Right lobe of liver (tissue), 6 donors: ENCODE measurements around the gene DHRS4. TPM values are rescaled to one million over a fixed set of nuclear protein-coding genes. Genes with fewer than 3 reads are reported as not detected.
A peak's percentile ranks its signal among the peaks of the same experiment; 100 is the strongest.

Source experiments
- ATAC-seq, 4 donors: fragments of 200-7000 bp; cut with Tn5 transposase; one replicate each; pipeline ENCODE4 v1.9.1; 2020; ENCODE audit warnings: mild to moderate bottlenecking in 4 of 4, moderate library complexity in 4 of 4
- DNase-seq, 3 donors: peaks; one replicate each; pipeline ENCODE4 v3.0.0-alpha.2; 2020
- H3K27ac ChIP-seq, 3 donors: fragments of 200-600 bp; one replicate each; pipeline ENCODE4 v1.8.0; 2022
- H3K27me3 ChIP-seq, 2 donors: fragments of 200-600 bp; one replicate each; pipeline ENCODE4 v1.8.0; 2022
- H3K36me3 ChIP-seq, 4 donors: fragments of 200-600 bp; sonication (generic) in 1 of 4; one replicate each; pipeline versions ENCODE4 v1.5.1 to v1.8.0; 2017 to 2022; ENCODE audit warnings: control low read depth in 1 of 4
- H3K4me1 ChIP-seq, 4 donors: fragments of 200-600 bp; sonication (generic) in 1 of 4; one replicate each; pipeline versions ENCODE4 v1.5.1 to v1.8.0; 2017 to 2022; ENCODE audit warnings: control low read depth in 1 of 4
- H3K4me3 ChIP-seq, 3 donors: fragments of 200-600 bp; one replicate each; pipeline ENCODE4 v1.8.0; 2022
- H3K9me3 ChIP-seq, 4 donors: fragments of 200-600 bp; sonication (generic) in 1 of 4; one replicate each; pipeline versions ENCODE4 v1.5.1 to v1.8.0; 2017 to 2022; ENCODE audit warnings: control low read depth in 1 of 4
- POLR2A ChIP-seq: fragments of 450-650 bp; IDR thresholded peaks from one replicate; pipeline ENCODE4 v1.6.1; 2017; ENCODE audit warnings: antibody characterized with exemption, mild to moderate bottlenecking
- WGBS: methylation state at CpG from one replicate; pipeline ENCODE4 v1.1.6; 2018; ENCODE audit warnings: low coverage, low lambda C conversion rate; ENCODE audit not compliant: insufficient coverage; ENCODE audit errors: missing lambda C conversion rate; 5-methylcytosine and 5-hydroxymethylcytosine counted together
- intact Hi-C, 2 donors: fragments of 100-400 bp; cut with DNase I; formaldehyde crosslinking; loops; one replicate each; pipeline versions ENCODE4 v1.11.2 to v1.14.1; 2022
- total RNA-seq, 6 experiments: library from RNA; depleted of rRNA in 2 of 6; stranded (reverse); fragments of >200 nt in 2 of 6; fragmentation: NEBNext Ultra II Directional in 3 of 6; extraction: Animal tissue kit (Norgen Biotek cat#: 25700) in 3 of 6; gene quantifications; one replicate each; pipeline versions ENCODE4 v1.1.0 to v1.2.4, GENCODE V29; 2016 to 2023
- TF ChIP-seq, protein P1 (sequence below), 4 donors: fragments of 200-600 bp in 3 of 4; fragments of 450-650 bp in 1 of 4; IDR thresholded peaks; one replicate each; pipeline versions ENCODE4 v1.5.1 to v1.8.0; 2016 to 2022; ENCODE audit warnings: antibody characterized with exemption in 4 of 4, mild to moderate bottlenecking in 2 of 4
- donor health status: DM: no; HTN: yes; CAD: no.
- donor health status: DM: no; HTN: no; CAD: no.
- donor health status: DM: no; HTN: no; CAD: no.
- donor health status: DM: no; HTN: yes; CAD: no.
- donor health status: DM: no; HTN: yes; CAD: no.

Gene DHRS4
- total RNA-seq, 6 experiments from 2014 or later, result 30.5 to 82.5 (median 45.1) TPM

DNA sequence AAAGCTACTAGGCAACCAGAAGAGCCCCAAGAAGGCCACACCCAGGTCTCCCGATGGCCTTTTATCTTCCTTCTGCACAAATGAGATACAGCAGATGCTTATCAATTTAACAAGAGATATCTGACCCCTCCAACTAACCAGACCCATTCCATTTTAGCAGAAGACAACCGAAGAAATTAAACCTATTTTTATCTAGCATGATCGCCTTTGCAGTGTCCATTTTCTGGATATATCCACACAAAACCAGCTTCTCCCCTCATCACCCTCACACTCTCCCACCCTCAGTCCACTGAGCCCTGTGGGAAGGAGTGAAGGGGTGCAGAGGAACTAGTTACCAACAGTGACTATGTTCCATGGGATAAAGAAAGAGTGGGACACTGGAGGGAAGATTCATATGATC, 20.9 kb upstream of the DHRS4 start:
- no peak overlapping the region for H3K4me3 ChIP-seq
- intact Hi-C loops, result no loop called here
- H3K36me3 ChIP-seq, result no peaks in the 10 kb centered on the region
- 89% methylated on average over 3 of the region's 3 CpGs for WGBS
- ATAC-seq (no peak), DNase-seq (no peak)
- no peak overlapping the region for H3K27ac ChIP-seq
- H3K27me3 ChIP-seq, result no peaks in the 10 kb centered on the region
- peaks cover 0 to 53% (median 17%) of the 10 kb centered on the region in 4 donors for H3K4me1 ChIP-seq
- no peak for TF ChIP-seq POLR2A
- TF ChIP-seq, protein P1, sequence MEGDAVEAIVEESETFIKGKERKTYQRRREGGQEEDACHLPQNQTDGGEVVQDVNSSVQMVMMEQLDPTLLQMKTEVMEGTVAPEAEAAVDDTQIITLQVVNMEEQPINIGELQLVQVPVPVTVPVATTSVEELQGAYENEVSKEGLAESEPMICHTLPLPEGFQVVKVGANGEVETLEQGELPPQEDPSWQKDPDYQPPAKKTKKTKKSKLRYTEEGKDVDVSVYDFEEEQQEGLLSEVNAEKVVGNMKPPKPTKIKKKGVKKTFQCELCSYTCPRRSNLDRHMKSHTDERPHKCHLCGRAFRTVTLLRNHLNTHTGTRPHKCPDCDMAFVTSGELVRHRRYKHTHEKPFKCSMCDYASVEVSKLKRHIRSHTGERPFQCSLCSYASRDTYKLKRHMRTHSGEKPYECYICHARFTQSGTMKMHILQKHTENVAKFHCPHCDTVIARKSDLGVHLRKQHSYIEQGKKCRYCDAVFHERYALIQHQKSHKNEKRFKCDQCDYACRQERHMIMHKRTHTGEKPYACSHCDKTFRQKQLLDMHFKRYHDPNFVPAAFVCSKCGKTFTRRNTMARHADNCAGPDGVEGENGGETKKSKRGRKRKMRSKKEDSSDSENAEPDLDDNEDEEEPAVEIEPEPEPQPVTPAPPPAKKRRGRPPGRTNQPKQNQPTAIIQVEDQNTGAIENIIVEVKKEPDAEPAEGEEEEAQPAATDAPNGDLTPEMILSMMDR (IDR thresholded peaks at IDR 0.05), result no peak
- no peaks in the 10 kb centered on the region for H3K9me3 ChIP-seq

DNA sequence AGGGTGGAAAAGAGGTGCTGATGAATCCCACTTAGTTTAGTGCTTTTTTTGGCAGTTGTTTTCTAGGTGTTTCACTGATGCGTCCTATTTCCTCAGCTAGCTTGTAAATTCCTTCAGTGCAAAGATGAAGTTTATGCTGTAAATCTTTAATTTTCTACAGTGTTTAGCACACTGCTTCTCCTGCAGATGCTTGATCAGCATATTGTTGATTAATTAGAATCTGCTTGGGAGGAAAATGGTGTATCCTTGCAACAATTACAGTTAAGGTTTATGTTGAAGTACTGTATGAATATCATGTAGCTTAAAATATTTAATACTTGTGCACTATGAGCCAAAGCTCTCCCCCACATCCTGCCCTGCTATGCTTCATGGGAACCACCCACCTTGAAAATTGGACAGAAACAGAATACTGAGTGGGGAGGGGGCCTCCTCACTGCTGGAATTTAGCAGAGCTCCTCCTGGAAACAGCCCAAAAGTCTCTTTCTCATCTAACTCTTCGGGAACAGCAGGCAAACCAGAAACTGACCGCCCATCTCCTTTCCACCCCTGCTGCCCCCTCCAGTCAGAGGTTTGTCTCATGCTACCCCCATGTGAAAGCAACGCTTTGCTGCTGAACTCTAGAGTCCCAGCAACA, 20.3 kb upstream of the DHRS4 start:
- WGBS, result 87% methylated on average over 4 of the region's 4 CpGs
- Histone ChIP-seq H3K36me3 (no peaks in the 10 kb centered on the region), H3K27ac (no peak overlapping the region), H3K4me3 (no peak overlapping the region), H3K4me1 (peaks cover 0 to 59% (median 20%) of the 10 kb centered on the region in 4 donors), H3K27me3 (no peaks in the 10 kb centered on the region), H3K9me3 (no peaks in the 10 kb centered on the region)
- no peak for ATAC-seq
- intact Hi-C loops, result no loop called here
- TF ChIP-seq POLR2A, result no peak
- TF ChIP-seq, protein P1 (IDR thresholded peaks at IDR 0.05), result no peak
- DNase-seq, result no peak

GRCh38 chr14:23933742-23934128, 19.8 kb upstream of the DHRS4 start:
- no peak for TF ChIP-seq POLR2A
- TF ChIP-seq, protein P1 (IDR thresholded peaks at IDR 0.05), result no peak
- H3K9me3 ChIP-seq, result no peaks in the 10 kb centered on the region
- no peak overlapping the region for H3K4me3 ChIP-seq
- peaks cover 0 to 63% (median 22%) of the 10 kb centered on the region in 4 donors for H3K4me1 ChIP-seq
- no peaks in the 10 kb centered on the region for H3K36me3 ChIP-seq
- 89% methylated on average over 1 of the region's 2 CpGs for WGBS
- no peak for DNase-seq
- intact Hi-C loops, result no loop called here
- H3K27ac ChIP-seq, result no peak overlapping the region
- no peak for ATAC-seq
- no peaks in the 10 kb centered on the region for H3K27me3 ChIP-seq

- WGBS, result 22% methylated on average over 1 of the region's 1 CpG
- peaks cover 0 to 70% (median 27%) of the 10 kb centered on the region in 4 donors for H3K4me1 ChIP-seq
- no peaks in the 10 kb centered on the region for H3K36me3 ChIP-seq
- peak overlapping the region in 1 of 3 donors; percentile 50 for H3K27ac ChIP-seq
- DNase-seq (peak in 1 of 3 donors; percentile 74), ATAC-seq (peak; percentile 19 to 56 (median 46))
- TF ChIP-seq, protein P1 (IDR thresholded peaks at IDR 0.05), result no peak
- no peak for TF ChIP-seq POLR2A
- no peaks in the 10 kb centered on the region for H3K9me3 ChIP-seq
- H3K27me3 ChIP-seq, result no peaks in the 10 kb centered on the region
- intact Hi-C loops, result no loop called here
- H3K4me3 ChIP-seq, result no peak overlapping the region
Observed at GRCh38 chr14:23935158-23935557, 18.4 kb upstream of the DHRS4 start.
